Measurements from ENCODE around the gene DVL3.

DVL3 gene

GRCh38 chr3:184203526-184203925 lies 48.3 kb downstream of the DVL3 start:
- no peak for TF ChIP-seq CTCF (conservative IDR thresholded peaks at IDR 0.05; ENCODE audit: low read depth)
- ChIA-PET POLR2A (ENCODE audit: low non-redundant PET) (interaction anchor here (1.0 kb wide), 1 partner anchor 9 kb away, joined by 5 read pairs; no protein-coding TSS in a partner anchor), CTCF (interaction anchor here (0.7 to 1.2 kb wide), 3 partner anchors 8 to 25 kb away, joined by 3 to 4 read pairs (median 3); no protein-coding TSS in a partner anchor)
- H3K27ac ChIP-seq = no peak overlapping the region
- DNase-seq (ENCODE audit: low spot score) = no peak

- POLR2A ChIA-PET (ENCODE audit: low non-redundant PET) = interaction anchor here (0.7 kb wide), 1 partner anchor 31 kb away, joined by 4 read pairs; no protein-coding TSS in a partner anchor
Measured at GRCh38 chr3:184209146-184209923, 54.2 kb downstream of the DVL3 start.

GRCh38 chr3:184211297-184211696 lies 56.1 kb downstream of the DVL3 start:
- H3K27ac ChIP-seq = no peak overlapping the region
- no peak for TF ChIP-seq CTCF (conservative IDR thresholded peaks at IDR 0.05; ENCODE audit: low read depth)
- ChIA-PET CTCF (interaction anchor here (1.0 to 1.1 kb wide), 2 partner anchors 16 to 327 kb away, joined by 3 to 6 read pairs; no protein-coding TSS in a partner anchor), POLR2A (ENCODE audit: low non-redundant PET) (no interaction called here)
- DNase-seq (ENCODE audit: low spot score) = no peak

More at GRCh38 chr3:184209146-184209923, 54.2 kb downstream of the DVL3 start:
- DNase-seq (ENCODE audit: low spot score) = no peak
- TF ChIP-seq CTCF (conservative IDR thresholded peaks at IDR 0.05; ENCODE audit: low read depth) = no peak
- H3K27ac ChIP-seq = no peak overlapping the region
- CTCF ChIA-PET = interaction anchor here (0.7 to 1.0 kb wide), 2 partner anchors 15 to 452 kb away, joined by 4 to 5 read pairs; no protein-coding TSS in a partner anchor

GRCh38 chr3:184211718-184212117 lies 56.5 kb downstream of the DVL3 start:
- H3K27ac ChIP-seq = no peak overlapping the region
- ChIA-PET POLR2A (ENCODE audit: low non-redundant PET) (no interaction called here), CTCF (interaction anchor here (1.0 kb wide), 1 partner anchor 328 kb away, joined by 3 read pairs; no protein-coding TSS in a partner anchor)
- no peak for DNase-seq (ENCODE audit: low spot score)
- TF ChIP-seq CTCF (conservative IDR thresholded peaks at IDR 0.05; ENCODE audit: low read depth) = no peak

DNA sequence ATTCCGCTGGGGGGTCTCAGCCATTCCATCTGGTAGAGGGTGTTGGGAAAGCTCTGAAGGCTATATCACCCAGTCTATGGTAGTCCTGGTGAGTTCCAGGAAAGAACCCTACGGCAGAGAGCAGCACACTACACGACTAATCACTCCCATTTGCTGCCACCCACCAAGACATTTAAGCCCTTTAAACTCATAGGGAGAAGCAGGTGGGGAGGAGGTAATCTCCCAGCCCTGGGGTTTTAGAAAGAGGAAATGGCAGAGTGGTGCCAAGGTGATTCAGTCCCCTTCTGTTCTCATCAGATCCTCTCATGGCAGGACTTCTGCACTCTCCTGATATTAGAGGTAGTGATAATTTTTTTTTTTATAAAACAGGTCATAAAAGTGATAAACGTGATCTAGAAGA lies 63.6 kb downstream of the DVL3 start:
- no peak for TF ChIP-seq CTCF (conservative IDR thresholded peaks at IDR 0.05; ENCODE audit: low read depth)
- no peak for DNase-seq (ENCODE audit: low spot score)
- ChIA-PET POLR2A (ENCODE audit: low non-redundant PET) (no interaction called here), CTCF (no interaction called here)
- no peak overlapping the region for H3K27ac ChIP-seq

GRCh38 chr3:184222521-184222920 lies 67.3 kb downstream of the DVL3 start:
- POLR2A ChIA-PET (ENCODE audit: low non-redundant PET) = no interaction called here
- no peak for TF ChIP-seq CTCF (conservative IDR thresholded peaks at IDR 0.05; ENCODE audit: low read depth)
- CTCF ChIA-PET = no interaction called here
- no peak for DNase-seq (ENCODE audit: low spot score)
- H3K27ac ChIP-seq = no peak overlapping the region
